Retinal pigment epithelial cell (primary cell): ENCODE measurements around the gene TP53BP1.

Experiments
- DNase-seq: peaks from one replicate; pipeline ENCODE4 v3.0.0-alpha.2; 2010; ENCODE audit warnings: low read depth
- H3K4me3 ChIP-seq: 2 replicates; pipeline ENCODE4 v1.5.1; 2011; ENCODE audit warnings: mild to moderate bottlenecking, low read length, control low read depth, moderate library complexity
- CTCF ChIP-seq: conservative IDR thresholded peaks from 2 replicates; pipeline ENCODE4 v1.5.1; 2011; ENCODE audit warnings: low read depth, low read length, control low read depth, inconsistent platforms

Gene TP53BP1

GRCh38 chr15:43420435-43420834 lies 72.5 kb downstream of the TP53BP1 start:
- TF ChIP-seq CTCF = no peak
- H3K4me3 ChIP-seq = no peak overlapping the region

GRCh38 chr15:43414196-43414595 lies 78.8 kb downstream of the TP53BP1 start:
- no peak for DNase-seq
- TF ChIP-seq CTCF = no peak
- no peak overlapping the region for H3K4me3 ChIP-seq

More at GRCh38 chr15:43420435-43420834, 72.5 kb downstream of the TP53BP1 start:
- no peak for DNase-seq

- no peak for TF ChIP-seq CTCF
- H3K4me3 ChIP-seq = no peak overlapping the region
- no peak for DNase-seq
These were observed 80.9 kb downstream of the TP53BP1 start for GRCh38 chr15:43412096-43412495.

DNA sequence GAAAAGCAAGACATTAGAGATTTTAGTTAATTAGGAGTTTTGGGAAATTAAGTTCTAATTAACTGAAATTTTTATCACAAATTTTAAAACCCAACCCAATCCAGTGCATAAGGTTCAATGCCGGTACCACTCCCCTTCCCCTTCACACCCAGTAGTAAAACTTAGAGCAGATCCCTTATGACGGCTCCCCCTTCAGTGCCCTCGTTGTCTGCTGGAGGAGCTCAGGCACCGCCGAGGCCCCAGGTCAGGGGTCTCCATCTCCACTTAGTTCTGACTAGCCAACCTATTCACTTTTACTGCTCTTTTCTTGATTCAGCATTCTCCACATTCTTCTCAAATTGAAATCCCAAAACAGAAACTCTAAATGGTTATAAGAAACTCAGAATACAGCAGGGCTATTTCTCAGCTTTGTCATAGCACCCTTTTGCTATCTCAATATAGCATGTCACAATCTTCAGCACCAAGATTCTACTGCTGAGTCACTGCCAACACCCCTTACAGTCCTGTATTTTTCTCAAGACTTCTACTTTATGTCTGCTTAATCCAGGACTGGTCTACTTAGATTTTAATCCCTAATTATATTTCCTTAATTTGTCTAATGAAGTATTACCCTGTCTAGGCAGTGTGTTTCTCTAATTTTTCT lies 82.3 kb downstream of the TP53BP1 start:
- peak; percentile 9 for DNase-seq
- no peak overlapping the region for H3K4me3 ChIP-seq
- no peak for TF ChIP-seq CTCF

DNA sequence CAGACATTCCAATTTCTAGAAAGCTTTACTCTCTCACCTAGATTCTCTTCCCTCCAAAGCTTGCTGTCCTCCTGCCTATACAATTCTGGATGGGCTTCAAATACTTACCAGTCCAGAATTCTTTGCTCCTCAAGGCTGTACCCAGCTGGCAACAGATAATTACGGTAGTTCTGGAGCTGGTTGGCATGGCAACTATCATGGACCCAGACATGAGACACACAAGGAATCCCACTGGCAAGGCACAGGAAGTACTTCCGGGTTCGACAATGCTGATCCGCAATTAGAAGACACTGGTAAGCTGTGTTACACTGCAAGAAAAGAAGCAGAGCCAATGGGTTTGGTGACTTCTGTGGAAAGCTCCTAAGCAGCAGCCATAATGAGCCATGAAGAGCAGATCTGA lies 84.2 kb downstream of the TP53BP1 start:
- TF ChIP-seq CTCF = no peak
- DNase-seq = no peak

DNA sequence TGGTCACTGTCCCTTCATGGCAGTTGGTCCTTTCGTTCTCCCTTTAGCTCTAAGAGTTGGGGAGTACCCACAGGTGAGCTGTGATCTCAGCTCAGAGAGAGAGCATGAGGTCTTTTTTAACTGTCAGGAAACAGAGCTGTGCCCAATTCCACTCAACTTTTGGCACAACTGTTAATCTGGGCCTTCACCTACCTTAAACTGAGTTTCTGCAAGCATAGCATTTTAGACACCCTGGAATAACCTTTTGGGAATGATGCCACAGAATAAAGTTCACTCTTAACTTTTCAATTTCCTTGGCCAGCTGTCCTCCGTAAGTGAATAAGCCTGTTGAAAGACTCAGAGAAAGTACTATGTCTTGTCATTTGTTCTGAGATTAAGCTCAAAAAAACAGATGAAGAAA lies 86.1 kb downstream of the TP53BP1 start:
- DNase-seq = no peak
- no peak overlapping the region for H3K4me3 ChIP-seq
- no peak for TF ChIP-seq CTCF

More for the DNA sequence above, 84.2 kb downstream of the TP53BP1 start:
- H3K4me3 ChIP-seq = no peak overlapping the region

DNA sequence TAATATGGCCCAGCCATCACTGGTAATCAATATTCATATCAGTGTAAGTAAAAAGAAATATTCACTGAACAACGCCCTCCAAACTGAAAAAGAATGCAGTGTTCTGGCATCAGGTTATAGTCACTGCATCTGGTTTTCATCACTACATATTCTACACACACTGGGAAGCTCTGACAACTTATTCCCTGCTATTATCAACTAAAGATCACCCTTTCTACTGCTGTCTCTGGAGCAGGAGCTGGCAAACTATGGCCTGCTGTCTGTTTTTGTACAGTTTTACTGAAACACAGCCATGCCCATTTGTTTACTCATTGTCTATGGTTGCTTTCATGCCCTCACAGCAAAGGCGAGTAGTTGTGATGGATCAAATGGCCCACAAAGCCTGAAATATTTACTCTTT lies 86.8 kb downstream of the TP53BP1 start:
- H3K4me3 ChIP-seq = no peak overlapping the region
- no peak for DNase-seq
- no peak for TF ChIP-seq CTCF
